AG10803 (cell line): ENCODE data around the gene TTC38.

Experiments used
- DNase-seq: peaks from one replicate; pipeline ENCODE4 v3.0.0; 2010; ENCODE audit warnings: low read depth
- H3K4me3 ChIP-seq: 2 replicates; pipeline ENCODE4 v1.5.1; 2011; ENCODE audit warnings: mild to moderate bottlenecking, low read length, control low read depth
- CTCF ChIP-seq: conservative IDR thresholded peaks from 2 replicates; pipeline ENCODE4 v1.5.1; 2011; ENCODE audit warnings: mild to moderate bottlenecking, low read length, control low read depth, inconsistent platforms

TTC38 gene

DNA sequence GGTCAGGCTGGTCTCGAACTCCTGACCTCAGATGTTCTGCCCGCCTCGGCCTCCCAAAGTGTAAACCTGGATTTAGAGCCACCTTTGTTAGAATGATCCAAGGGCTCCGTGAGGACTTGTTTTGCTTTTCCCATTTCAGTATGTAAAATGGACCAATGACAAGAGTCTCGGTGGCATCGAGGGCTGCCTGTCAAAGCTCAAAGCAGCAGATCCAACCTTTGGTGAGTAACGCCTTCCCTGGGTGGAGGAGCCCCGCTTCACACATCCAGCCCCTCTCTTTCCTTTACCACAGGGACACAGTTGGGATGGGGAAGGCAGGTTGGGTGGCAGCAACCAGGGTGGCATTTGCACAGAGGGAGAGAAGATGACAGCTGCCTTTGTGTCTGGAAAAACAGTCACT, 4.4 kb downstream of the TTC38 start:
- no peak overlapping the region for H3K4me3 ChIP-seq
- TF ChIP-seq CTCF = no peak
- DNase-seq = no peak

DNA sequence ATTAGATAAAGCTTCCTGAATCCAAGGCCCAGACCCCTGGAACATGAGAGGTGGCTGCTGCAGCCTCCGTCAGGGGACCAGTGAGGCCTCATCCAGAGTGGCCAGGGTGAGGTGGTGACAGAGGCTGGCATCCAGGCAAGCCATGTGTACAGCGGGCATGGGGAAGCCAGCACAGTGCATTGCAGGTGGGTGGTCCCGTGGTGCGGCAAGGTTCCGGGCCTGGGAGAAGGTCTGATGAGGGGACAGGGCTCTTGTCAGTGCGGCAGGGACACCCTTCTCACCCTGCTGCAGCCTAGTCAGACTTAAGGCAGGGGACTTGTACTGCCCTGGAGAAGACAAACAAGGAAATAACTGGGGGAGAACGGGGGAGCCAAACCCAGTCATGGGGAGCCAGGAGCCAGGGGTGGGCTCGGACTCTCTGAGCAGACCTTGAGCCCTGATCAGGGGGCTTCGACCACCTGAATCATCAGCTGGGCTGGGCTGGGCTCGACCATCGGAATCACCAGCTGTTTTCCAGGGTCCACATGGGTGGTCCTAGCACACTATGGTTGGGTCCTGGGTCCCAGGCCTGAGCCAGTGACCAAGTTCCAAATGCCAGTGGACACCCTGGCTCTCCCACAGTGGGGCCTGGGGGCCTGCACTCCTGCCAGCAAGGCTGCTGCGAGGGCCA, 5.1 kb downstream of the TTC38 start:
- H3K4me3 ChIP-seq = no peak overlapping the region

GRCh38 chr22:46273432-46274148, 5.8 kb downstream of the TTC38 start:
- no peak for TF ChIP-seq CTCF
- no peak overlapping the region for H3K4me3 ChIP-seq

More for the DNA sequence above, 5.1 kb downstream of the TTC38 start:
- no peak for DNase-seq
- TF ChIP-seq CTCF = no peak

DNA sequence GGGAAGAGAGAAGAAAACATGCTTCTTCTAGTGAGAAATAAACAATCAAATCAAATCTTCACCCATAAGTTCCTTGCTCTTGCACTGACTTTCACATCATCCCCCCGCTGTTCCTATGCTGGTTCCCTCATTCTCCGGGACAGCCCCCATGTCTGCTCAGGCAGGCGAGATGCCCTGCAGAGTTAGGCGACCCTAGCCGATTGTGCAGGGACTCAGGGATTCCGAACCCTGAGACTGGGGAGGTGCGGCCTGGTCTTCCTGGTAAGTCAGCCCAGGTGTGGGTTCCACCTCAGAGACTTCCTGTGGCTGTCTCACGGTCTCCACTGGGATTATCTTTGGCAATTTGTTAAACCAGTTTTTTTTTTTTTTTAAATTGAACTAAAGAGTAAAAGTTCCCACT, 6.6 kb downstream of the TTC38 start:
- TF ChIP-seq CTCF = no peak

More at GRCh38 chr22:46273432-46274148, 5.8 kb downstream of the TTC38 start:
- no peak for DNase-seq

DNA sequence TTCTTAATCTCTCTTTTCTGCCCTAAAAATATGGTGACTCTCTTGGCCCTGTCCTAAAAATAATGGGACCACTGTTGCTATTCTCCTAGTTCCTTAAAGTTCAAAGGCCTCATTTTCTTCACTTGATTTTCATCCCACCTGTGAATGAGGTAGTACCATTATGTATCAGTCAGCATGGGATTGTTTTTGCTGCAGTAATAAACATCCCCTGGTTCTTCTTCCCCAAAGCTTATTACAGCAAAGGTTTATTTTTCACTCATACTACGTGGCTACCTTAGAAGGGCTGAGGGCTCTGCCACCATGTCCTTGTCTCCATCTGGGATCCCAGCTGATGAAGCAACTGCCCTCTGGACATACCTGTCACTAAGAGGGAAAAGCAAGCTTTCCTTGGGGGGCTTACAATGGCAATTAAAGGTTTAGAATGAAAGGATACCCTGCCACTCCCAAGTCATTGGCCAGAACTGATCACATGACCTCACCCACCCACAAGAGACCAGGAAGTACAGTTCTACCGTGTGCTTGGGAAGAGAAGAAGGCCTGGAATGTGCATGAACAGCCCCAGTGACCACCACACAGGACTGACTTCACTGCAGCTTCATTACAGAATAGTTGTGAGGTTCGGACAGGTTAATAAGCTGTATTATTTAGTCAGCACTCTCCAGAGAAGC, 7.8 kb downstream of the TTC38 start:
- no peak overlapping the region for H3K4me3 ChIP-seq
- DNase-seq = no peak
- no peak for TF ChIP-seq CTCF

More for the DNA sequence above, 6.6 kb downstream of the TTC38 start:
- no peak overlapping the region for H3K4me3 ChIP-seq
- no peak for DNase-seq

DNA sequence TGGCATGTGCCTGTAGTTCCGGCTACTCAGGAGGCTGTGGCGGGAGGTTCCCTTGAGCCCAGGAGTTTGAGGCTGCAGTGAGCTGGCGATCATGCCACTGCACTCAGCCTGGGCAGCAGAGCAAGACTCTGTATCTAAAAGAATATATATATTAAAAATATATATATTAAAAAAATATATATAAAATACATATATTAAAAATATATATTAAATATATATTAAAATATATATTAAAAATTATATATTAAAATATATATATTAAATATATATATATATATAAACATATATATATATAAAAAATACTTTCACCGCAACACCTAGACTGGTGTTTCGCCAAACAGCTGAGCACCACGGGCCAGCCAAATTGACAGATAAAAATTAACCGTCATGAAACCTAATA, 8.8 kb downstream of the TTC38 start:
- DNase-seq = no peak
- TF ChIP-seq CTCF = no peak
- no peak overlapping the region for H3K4me3 ChIP-seq
